Measurements from ENCODE around the gene APEX2.
"Not testable (repeated sequence)": the region's sequence is repeated elsewhere in the genome, so short reads cannot be mapped to it uniquely, and the experiment has no call there.

Gene APEX2

GRCh38 chrX:54999717-55000598, at the start of gene APEX2:
TSS of gene APEX2 (plus strand) at chrX:55000363. CDS start at chrX:55000423, 60 bp downstream.
- peak; percentile 88 for DNase-seq

DNA sequence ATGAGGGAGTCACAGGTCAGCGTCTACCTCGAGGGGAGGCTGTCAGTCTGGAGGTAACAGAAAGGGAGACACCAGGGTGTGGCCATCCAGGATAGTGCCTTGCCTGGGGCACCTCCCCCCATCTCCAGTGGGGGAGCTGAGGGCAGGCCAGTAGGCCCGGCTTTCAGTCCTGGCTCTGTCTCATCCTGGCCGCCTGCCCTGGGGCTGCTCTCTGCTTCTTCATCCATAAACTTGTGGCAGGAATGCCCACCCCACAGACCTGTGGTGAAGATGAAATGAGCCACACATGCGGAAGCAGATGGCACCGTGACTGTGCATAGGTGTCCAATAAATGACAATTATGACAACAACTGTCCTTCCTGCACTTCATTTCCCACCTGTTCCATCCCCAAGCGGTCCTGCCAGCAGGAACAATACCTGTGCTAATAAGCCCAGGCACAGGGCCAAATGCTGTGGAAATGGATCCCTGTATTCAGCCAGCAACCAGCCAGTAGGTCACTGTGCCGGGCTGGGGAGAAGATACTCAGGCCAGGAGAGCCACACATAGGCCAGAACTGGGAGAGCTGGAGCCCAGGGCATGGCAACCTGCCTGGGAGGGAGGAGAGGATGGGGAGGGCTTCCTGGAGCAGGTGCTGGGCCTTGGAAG, 49.3 kb upstream of the APEX2 start:
- no peak for DNase-seq

DNA sequence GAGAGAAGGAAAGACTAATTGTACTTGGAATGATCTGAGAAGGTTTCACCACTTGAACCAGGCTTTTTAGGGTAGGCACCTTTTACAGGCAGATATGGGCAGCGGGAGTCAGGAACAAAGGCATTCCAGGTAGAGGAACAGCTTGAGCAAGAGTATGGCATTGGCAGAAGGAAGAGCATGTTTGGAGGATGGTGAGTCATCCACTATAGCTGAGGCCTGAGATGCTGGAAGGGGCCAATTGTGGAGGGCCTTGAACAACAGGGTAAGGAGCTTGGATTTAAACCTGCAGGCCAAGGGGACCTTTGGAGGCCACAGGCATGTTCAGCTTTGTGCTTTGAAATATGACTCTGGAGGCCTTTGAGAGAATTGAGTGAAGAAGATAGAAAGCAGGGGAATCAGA, 38.4 kb upstream of the APEX2 start:
- DNase-seq, result no peak

GRCh38 chrX:54964766-54965497, 35.2 kb upstream of the APEX2 start:
- no peak for DNase-seq

GRCh38 chrX:54977387-54977786, 22.8 kb upstream of the APEX2 start:
- DNase-seq, result no peak

DNA sequence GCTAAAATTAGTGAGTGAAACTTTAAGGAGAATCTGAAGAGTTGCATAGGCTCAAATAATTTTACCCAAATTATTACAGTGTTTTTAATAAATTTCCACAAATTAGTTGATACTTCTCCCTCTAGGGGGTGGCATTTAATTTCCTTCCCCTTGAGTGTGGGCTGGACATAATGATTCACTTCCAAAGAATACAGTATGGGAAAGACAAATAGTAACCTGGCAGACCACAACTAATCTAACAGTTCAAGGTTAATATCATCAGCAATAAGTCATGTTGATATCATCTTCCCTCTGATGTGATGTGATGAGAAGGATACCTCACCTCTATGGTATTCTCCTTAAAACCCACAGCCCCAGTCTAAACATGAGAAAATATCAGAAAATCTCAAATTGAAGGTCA, 21.7 kb upstream of the APEX2 start:
- no peak for DNase-seq

- DNase-seq, result no peak
Observed at GRCh38 chrX:54979432-54979831, 20.7 kb upstream of the APEX2 start.

GRCh38 chrX:54980334-54980733, 19.8 kb upstream of the APEX2 start:
- no peak for DNase-seq

DNA sequence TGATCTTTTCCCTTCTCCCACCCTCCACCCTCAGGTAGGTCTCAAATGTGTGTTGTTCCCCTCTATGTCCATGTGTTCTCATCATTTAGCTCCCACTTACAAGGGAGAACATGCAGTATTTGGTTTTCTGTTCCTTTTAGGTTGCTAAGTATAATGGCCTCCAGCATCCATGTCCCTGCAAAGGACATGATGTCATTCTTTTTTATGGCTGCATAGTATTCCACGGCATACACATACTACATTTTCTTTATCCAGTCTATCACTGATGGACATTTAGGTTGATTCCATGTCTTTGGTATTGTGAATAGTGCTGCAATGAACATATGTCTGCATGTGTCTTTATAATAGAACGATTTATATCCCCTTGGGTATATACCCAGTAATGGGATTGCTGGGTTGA, 16.9 kb upstream of the APEX2 start:
- not testable (repeated sequence) for DNase-seq

GRCh38 chrX:54991706-54992105, 8.5 kb upstream of the APEX2 start:
- DNase-seq, result no peak

GRCh38 chrX:54992911-54993622, 7.1 kb upstream of the APEX2 start:
- no peak for DNase-seq

DNA sequence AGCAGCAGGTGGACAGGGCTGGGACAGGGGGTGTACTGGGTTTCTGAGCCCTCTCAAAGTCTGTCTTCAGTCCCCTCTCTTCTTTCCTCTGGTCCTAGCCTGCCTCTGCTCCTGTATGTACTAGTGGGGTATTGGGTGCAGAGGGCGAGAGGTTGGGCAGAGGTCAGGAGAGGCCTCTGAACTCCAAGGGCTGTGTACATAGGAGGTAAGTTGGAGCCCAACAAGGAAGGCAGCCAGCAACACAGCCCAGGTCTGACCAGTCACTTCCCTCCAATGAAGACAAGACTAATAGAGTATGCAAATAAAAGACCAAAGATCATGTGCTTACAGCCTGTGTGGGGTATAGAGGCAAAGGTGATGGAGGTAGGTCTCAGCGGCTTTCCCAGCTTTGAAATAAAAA, 6.1 kb upstream of the APEX2 start, which contains the start of gene PFKFB1:
Gene PFKFB1 (minus strand): TSS at position 90 of the 400 bp plus-strand sequence. CDS start 181 bp downstream, outside the sequence.
- DNase-seq, result no peak

- no peak for DNase-seq
Observed at GRCh38 chrX:54994668-54995351, 5.4 kb upstream of the APEX2 start.

DNA sequence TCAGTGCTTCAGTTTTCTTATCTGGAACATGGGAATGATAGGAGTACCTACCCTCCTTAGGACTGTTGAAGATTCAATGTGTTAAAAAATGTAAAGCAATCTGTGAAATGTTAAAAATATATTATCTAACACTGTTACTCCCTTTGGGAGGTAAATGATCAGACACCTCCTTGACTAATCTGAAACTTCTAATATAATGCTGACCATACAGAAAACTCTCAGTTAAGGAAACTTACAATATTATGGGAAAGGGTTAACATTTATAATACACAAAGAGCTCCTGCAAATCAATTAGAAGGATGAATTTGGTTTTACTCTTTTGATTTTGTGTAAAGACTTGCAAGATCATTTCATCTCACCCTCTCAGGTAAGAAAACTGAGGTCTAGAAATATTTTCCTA, 4.5 kb upstream of the APEX2 start:
- no peak for DNase-seq

GRCh38 chrX:55004231-55004630, 4.1 kb downstream of the APEX2 start:
- DNase-seq, result no peak

DNA sequence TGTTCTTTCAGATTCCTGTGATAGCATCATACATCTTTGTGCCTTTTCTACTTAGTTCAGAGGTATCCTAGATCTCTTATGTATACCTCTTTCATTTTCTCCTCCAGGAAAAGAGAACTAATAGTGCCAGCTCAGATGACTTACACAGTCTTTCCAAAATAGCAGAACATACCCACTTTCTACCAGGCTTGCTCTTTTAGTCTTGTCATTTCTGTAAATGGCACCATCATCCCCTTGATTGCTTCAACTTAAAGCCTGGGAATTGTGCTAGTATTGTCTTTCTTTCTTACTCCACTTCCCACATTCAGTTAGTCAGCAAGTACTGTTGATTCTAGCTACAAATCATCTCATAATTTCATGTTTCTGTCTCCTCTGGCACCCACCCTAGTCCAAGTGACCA, 5.1 kb downstream of the APEX2 start:
- no peak for DNase-seq

DNA sequence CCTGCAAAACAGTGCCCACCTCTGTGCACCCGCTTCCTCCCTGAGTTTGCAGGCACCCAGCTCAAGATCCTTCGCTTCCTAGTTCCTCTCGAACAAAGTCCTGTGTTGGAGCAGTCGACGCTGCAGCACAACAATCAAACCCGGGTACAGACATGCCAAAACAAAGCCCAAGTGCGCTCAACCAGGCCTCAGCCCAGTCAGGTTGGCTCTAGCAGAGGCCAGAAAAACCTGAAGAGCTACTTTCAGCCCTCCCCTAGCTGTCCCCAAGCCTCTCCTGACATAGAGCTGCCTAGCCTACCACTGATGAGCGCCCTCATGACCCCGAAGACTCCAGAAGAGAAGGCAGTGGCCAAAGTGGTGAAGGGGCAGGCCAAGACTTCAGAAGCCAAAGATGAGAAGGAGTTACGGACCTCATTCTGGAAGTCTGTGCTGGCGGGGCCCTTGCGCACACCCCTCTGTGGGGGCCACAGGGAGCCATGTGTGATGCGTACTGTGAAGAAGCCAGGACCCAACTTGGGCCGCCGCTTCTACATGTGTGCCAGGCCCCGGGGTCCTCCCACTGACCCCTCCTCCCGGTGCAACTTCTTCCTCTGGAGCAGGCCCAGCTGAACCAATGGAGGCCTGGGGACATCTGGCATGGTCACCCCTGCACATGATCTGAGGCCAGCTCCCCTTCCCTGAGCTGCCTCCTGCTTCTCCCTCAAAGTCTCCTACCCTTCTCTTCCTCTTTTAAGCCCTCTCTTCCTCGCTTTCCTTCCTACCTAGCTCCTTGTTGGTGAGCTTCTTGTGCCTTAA, 6.9 kb downstream of the APEX2 start:
- DNase-seq, result no peak

DNA sequence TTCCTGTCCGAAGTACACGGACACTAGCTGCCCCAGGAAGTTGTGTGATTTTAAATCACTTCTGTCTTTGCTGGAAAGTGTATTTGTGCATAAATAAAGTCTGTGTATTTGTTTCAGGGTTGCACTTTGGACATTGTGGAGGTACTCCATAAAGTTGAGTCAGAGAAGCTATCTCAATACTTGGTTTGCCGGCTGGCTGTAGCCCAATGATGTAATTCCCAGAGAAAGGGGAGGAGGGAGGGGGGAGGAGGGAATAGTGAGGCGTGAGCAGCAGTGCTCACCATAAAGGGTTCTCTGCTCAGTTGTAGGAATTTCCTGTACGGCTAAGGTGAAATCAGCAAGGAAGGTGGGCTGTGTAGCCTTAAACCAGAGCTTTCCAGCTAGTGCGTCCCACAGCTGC, 7.5 kb downstream of the APEX2 start:
- no peak for DNase-seq

GRCh38 chrX:55008571-55009358, 8.6 kb downstream of the APEX2 start:
- no peak for DNase-seq

- no peak for DNase-seq
Observed at GRCh38 chrX:55011294-55011693, 11.1 kb downstream of the APEX2 start.

DNA sequence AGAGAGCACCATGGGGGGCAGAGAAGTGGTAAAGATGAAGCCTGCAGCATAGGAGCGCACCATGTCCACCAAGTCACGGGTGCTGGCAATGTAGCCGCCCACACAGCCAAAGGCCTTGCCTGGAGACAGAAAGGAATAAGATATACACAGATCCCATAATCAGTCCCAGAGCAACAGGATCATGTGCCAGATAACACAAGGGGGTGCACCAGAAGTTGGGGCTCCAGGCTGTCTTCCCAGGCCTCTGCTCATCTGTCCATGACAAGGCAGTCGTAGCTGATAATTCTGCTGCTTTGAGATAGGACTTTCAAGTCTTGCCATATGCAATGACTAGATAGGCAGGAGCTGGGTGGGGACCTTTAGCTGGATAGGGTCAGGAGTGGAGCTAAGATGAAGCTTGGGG, 14.7 kb downstream of the APEX2 start:
- no peak for DNase-seq
